DOHH2 (cell line): ENCODE measurements around the gene GCG.

Experiments
- H3F3A ChIP-seq: fragments of 200-600 bp; sonication (generic), shearing (Covaris generic); 2 replicates; pipeline ENCODE4 v1.6.0; 2016; ENCODE audit warnings: antibody characterized with exemption, mild to moderate bottlenecking; ENCODE audit not compliant: control insufficient read depth, insufficient read depth
- H3K27ac ChIP-seq: fragments of 200-600 bp; sonication (generic); 2 replicates; pipeline ENCODE4 v1.5.1; 2014; ENCODE audit warnings: low read depth, mild to moderate bottlenecking, low read length, moderate library complexity
- H3K27me3 ChIP-seq: fragments of 200-600 bp; sonication (generic); 2 replicates; pipeline ENCODE4 v1.6.1; 2014; ENCODE audit warnings: mild to moderate bottlenecking, low read length, mixed read lengths; ENCODE audit not compliant: control insufficient read depth
- H3K36me3 ChIP-seq: fragments of 200-600 bp; sonication (generic); 2 replicates; pipeline ENCODE4 v1.6.1; 2014; ENCODE audit warnings: mild to moderate bottlenecking, low read length, moderate library complexity, mixed read lengths; ENCODE audit not compliant: control insufficient read depth
- H3K4me1 ChIP-seq: fragments of 200-600 bp; sonication (generic); 2 replicates; pipeline ENCODE4 v1.6.1; 2014; ENCODE audit warnings: mild to moderate bottlenecking, low read length, mixed read lengths; ENCODE audit not compliant: control insufficient read depth
- H3K4me2 ChIP-seq: fragments of 200-600 bp; sonication (generic); 2 replicates; pipeline ENCODE4 v1.6.0; 2014; ENCODE audit warnings: mild to moderate bottlenecking, low read length, moderate library complexity
- H3K4me3 ChIP-seq: fragments of 200-600 bp; sonication (generic); 2 replicates; pipeline ENCODE4 v1.5.1; 2014; ENCODE audit warnings: mild to moderate bottlenecking, low read length, mixed read lengths
- H3K79me2 ChIP-seq: fragments of 200-600 bp; sonication (generic); 2 replicates; pipeline ENCODE4 v1.6.1; 2014; ENCODE audit warnings: mild to moderate bottlenecking, low read length, mixed read lengths; ENCODE audit not compliant: control insufficient read depth
- H3K9me2 ChIP-seq: fragments of 200-600 bp; sonication (generic); replicated peaks from 2 replicates; pipeline ENCODE4 v1.6.1; 2014; ENCODE audit warnings: mild to moderate bottlenecking, low read length, mixed read lengths; ENCODE audit not compliant: control insufficient read depth
- H3K9me3 ChIP-seq: fragments of 200-600 bp; sonication (generic); 2 replicates; pipeline ENCODE4 v1.6.1; 2014; ENCODE audit warnings: antibody characterized with exemption, low read length, mixed read lengths; ENCODE audit not compliant: control insufficient read depth, insufficient read depth
- H4K20me1 ChIP-seq: fragments of 200-600 bp; sonication (generic); 2 replicates; pipeline ENCODE4 v1.6.0; 2014; ENCODE audit warnings: low read depth, mild to moderate bottlenecking, antibody characterized with exemption, low read length, moderate library complexity; ENCODE audit not compliant: control insufficient read depth, insufficient read depth
- CTCF ChIP-seq: fragments of 200-600 bp; sonication (generic); IDR thresholded peaks from one replicate; pipeline ENCODE4 v1.5.1; 2014; ENCODE audit warnings: antibody characterized with exemption, mild to moderate bottlenecking, low read depth, low read length; ENCODE audit not compliant: poor library complexity, severe bottlenecking
- EZH2phosphoT487 ChIP-seq: fragments of 200-600 bp; sonication (generic); IDR thresholded peaks from 2 replicates; pipeline ENCODE4 v1.6.1; 2017; ENCODE audit warnings: borderline replicate concordance, mild to moderate bottlenecking, antibody characterized with exemption, low read length, moderate library complexity, mixed read lengths

Gene GCG

GRCh38 chr2:162153608-162154224 is 1.7 kb upstream of the GCG start:
- no peak overlapping the region for H3K4me3 ChIP-seq
- no peaks in the 10 kb centered on the region for H3K9me2 ChIP-seq
- H4K20me1 ChIP-seq, result no peaks in the 10 kb centered on the region
- no peaks in the 10 kb centered on the region for H3K79me2 ChIP-seq
- no peaks in the 10 kb centered on the region for H3F3A ChIP-seq
- TF ChIP-seq EZH2phosphoT487 (no peak), CTCF (peak; percentile 80)
- H3K27ac ChIP-seq, result no peak overlapping the region
- no peaks in the 10 kb centered on the region for H3K4me1 ChIP-seq
- peaks cover 6% of the 10 kb centered on the region; the same call in 1 of the 2 replicates for H3K27me3 ChIP-seq
- H3K9me3 ChIP-seq, result no peaks in the 10 kb centered on the region
- no peaks in the 10 kb centered on the region for H3K36me3 ChIP-seq
- no peak overlapping the region for H3K4me2 ChIP-seq

DNA sequence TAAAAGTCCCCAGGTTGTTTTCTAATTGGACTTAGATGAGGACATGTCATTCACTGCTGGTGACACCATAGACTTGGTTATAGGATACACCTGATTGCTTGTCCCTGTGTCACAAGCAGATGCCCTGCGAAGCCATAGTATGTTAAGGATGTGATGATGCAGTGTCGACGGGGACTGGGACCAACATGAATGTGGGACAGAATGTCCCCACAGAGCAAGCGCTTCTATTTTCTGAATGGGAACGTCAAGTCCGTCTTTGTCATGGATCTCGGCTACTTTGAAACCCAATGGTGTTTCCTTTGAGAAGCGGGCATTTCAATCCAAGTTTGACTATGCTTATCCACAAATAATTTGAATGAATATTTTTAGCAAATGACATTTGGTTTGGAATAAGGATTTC is 2.1 kb downstream of the GCG start:
- Histone ChIP-seq H3K9me2 (no peaks in the 10 kb centered on the region), H3K27ac (no peak overlapping the region), H3K4me2 (no peak overlapping the region), H3K4me1 (no peaks in the 10 kb centered on the region), H3F3A (no peaks in the 10 kb centered on the region), H3K79me2 (no peaks in the 10 kb centered on the region), H3K36me3 (no peaks in the 10 kb centered on the region), H3K9me3 (no peaks in the 10 kb centered on the region), H3K27me3 (peaks cover 17% of the 10 kb centered on the region), H4K20me1 (no peaks in the 10 kb centered on the region), H3K4me3 (no peak overlapping the region)
- TF ChIP-seq CTCF, result no peak
- no peak for TF ChIP-seq EZH2phosphoT487

DNA sequence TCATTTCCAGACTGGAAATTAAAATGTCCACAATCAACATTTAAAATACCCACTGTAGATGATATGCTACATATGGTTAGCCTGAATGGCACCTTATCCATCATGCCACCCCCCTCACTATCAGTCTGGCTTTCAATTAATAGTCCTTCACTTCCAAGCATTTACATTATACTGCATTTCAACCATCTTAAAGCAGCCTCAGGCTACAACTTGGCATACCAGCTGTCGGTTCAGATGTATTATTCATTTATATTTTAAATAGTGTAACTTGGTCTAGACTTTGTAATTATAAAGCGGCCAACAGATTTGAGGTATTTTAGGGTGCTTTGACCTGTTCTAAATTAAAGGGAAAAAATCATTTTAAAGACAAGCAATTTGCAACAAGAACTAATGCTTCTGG is 2.6 kb downstream of the GCG start:
- H3K36me3 ChIP-seq, result no peaks in the 10 kb centered on the region
- no peaks in the 10 kb centered on the region for H3K9me2 ChIP-seq
- H3K4me2 ChIP-seq, result no peak overlapping the region
- no peaks in the 10 kb centered on the region for H3K79me2 ChIP-seq
- no peak for TF ChIP-seq CTCF
- TF ChIP-seq EZH2phosphoT487, result no peak
- H3F3A ChIP-seq, result no peaks in the 10 kb centered on the region
- H3K4me1 ChIP-seq, result no peaks in the 10 kb centered on the region
- no peak overlapping the region for H3K27ac ChIP-seq
- peaks cover 17% of the 10 kb centered on the region for H3K27me3 ChIP-seq
- H3K9me3 ChIP-seq, result no peaks in the 10 kb centered on the region
- no peak overlapping the region for H3K4me3 ChIP-seq
- H4K20me1 ChIP-seq, result no peaks in the 10 kb centered on the region
